HepG2 (cell line): ENCODE results near the gene SMARCA4. TPM values are rescaled to one million over a fixed set of nuclear protein-coding genes. Genes with fewer than 3 reads are reported as not detected.
A peak's percentile ranks its signal among the peaks of the same experiment; 100 is the strongest.

ENCODE experiments used
- AHDC1 ChIP-seq: sonication (generic); formaldehyde crosslinking; IDR thresholded peaks from 2 replicates; pipeline ENCODE4 v1.5.1; 2020; ENCODE audit warnings: mild to moderate bottlenecking, missing genetic modification reagents, borderline replicate concordance
- ATF7-NPFF ChIP-seq: sonication (generic); formaldehyde crosslinking; IDR thresholded peaks from 2 replicates; pipeline ENCODE4 v1.8.1; 2023; ENCODE audit warnings: mild to moderate bottlenecking, low read depth, missing genetic modification reagents, moderate library complexity
- BATF2 ChIP-seq: sonication (generic); formaldehyde crosslinking; IDR thresholded peaks from 2 replicates; pipeline ENCODE4 v1.8.0; 2022; ENCODE audit warnings: mild to moderate bottlenecking, missing genetic modification reagents, moderate library complexity
- HOXA7 ChIP-seq: sonication (generic); formaldehyde crosslinking; IDR thresholded peaks from 2 replicates; pipeline ENCODE4 v1.8.1; 2022; ENCODE audit warnings: mild to moderate bottlenecking, missing genetic modification reagents, moderate library complexity
- KDM5B ChIP-seq: sonication (generic); formaldehyde crosslinking; IDR thresholded peaks from 2 replicates; pipeline ENCODE4 v1.4.0; 2020; ENCODE audit warnings: missing genetic modification reagents, mild to moderate bottlenecking, borderline replicate concordance
- NONO ChIP-seq, 2 experiments: fragments of 450-650 bp in 1 of 2; sonication (generic) in 1 of 2; formaldehyde crosslinking in 1 of 2; IDR thresholded peaks in 1 of 2; conservative IDR thresholded peaks in 1 of 2; 2 replicates each; pipeline versions ENCODE4 v1.6.1 to v1.8.0; 2017 to 2022; ENCODE audit warnings: mild to moderate bottlenecking in 1 of 2, missing genetic modification reagents in 1 of 2, moderate library complexity in 1 of 2
- PTBP1 ChIP-seq: fragments of 200-400 bp; formaldehyde crosslinking; IDR thresholded peaks from 2 replicates; pipeline ENCODE4 v1.6.1; 2018; ENCODE audit warnings: low read length, low read depth; ENCODE audit not compliant: poor library complexity, severe bottlenecking
- REL ChIP-seq: sonication (generic); formaldehyde crosslinking; conservative IDR thresholded peaks from 2 replicates; pipeline ENCODE4 v1.8.0; 2022; ENCODE audit warnings: mild to moderate bottlenecking, missing genetic modification reagents, moderate library complexity
- SAP130 ChIP-seq: IDR thresholded peaks from 2 replicates; pipeline ENCODE4 v1.6.1; 2016; ENCODE audit warnings: low read depth
- TEF ChIP-seq: sonication (generic); formaldehyde crosslinking; IDR thresholded peaks from 2 replicates; pipeline ENCODE4 v1.5.0; 2020; ENCODE audit warnings: missing genetic modification reagents
- USF2 ChIP-seq, 2 experiments: sonication (generic) in 1 of 2; formaldehyde crosslinking in 1 of 2; IDR thresholded peaks; 2 replicates each; pipeline versions ENCODE4 v1.5.1 to v1.6.1; 2011 to 2020; ENCODE audit warnings: borderline replicate concordance in 1 of 2, low read depth in 1 of 2, low read length in 1 of 2, mild to moderate bottlenecking in 1 of 2, missing genetic modification reagents in 1 of 2, moderate library complexity in 1 of 2
- ZBTB44 ChIP-seq: sonication (generic); formaldehyde crosslinking; IDR thresholded peaks from 2 replicates; pipeline ENCODE4 v1.4.0; 2020; ENCODE audit warnings: missing genetic modification reagents
- ZNF710 ChIP-seq: sonication (generic); formaldehyde crosslinking; IDR thresholded peaks from 2 replicates; pipeline ENCODE4 v1.5.0; 2020; ENCODE audit warnings: mild to moderate bottlenecking, missing genetic modification reagents, borderline replicate concordance
- polyA plus RNA-seq, 8 experiments: library from polyadenylated mRNA; depleted of rRNA in 3 of 8; stranded (reverse) in 7 of 8; unstranded in 1 of 8; fragments of >200 nt; fragmentation: Illumina TruSeq in 4 of 8; extraction: Trizol in 4 of 8; gene quantifications; 2 replicates each; pipeline versions ENCODE4 v1.2.1 to v1.2.3, GENCODE V29; 2011 to 2016; ENCODE audit warnings: low read depth in 4 of 8, missing spikeins in 1 of 8, mixed read lengths in 1 of 8; ENCODE audit not compliant: insufficient read depth in 1 of 8
- total RNA-seq, 5 experiments: library from RNA; depleted of rRNA; stranded (reverse); fragments of >200 nt; fragmentation: Illumina TruSeq; extraction: Trizol; gene quantifications; 2 replicates each; pipeline ENCODE4 v1.2.3, GENCODE V29; 2016; ENCODE audit warnings: low read depth in 1 of 5

SMARCA4 gene
- total and polyA plus RNA-seq, 2 of the 13 experiments (the other 11 are each of a cell fraction or from before 2014, with no cell fraction given): 25.4 to 45.9 TPM

GRCh38 chr19:11089254-11090013, 128.6 kb downstream of the SMARCA4 start, which contains the start of gene LDLR (continued):
- no peak for TF ChIP-seq USF2 (IDR thresholded peaks at IDR 0.05; ENCODE audit: low read depth, low read length)
- TF ChIP-seq USF2 (CRISPR knock-in tag; IDR thresholded peaks at IDR 0.05; ENCODE audit: borderline replicate concordance): no peak
- TF ChIP-seq TEF: peak; percentile 47; the same call in 1 of the 2 replicates
- TF ChIP-seq ZNF710 (CRISPR knock-in tag): no peak
- no peak for TF ChIP-seq KDM5B (CRISPR knock-in tag)
- TF ChIP-seq HOXA7 (CRISPR knock-in tag): no peak
- TF ChIP-seq ATF7-NPFF (CRISPR knock-in tag): peak; percentile 34; the same call in 1 of the 2 replicates
- peak; percentile 79 for TF ChIP-seq SAP130 (CRISPR knock-in tag)
- no peak for TF ChIP-seq ZBTB44
- no peak for TF ChIP-seq NONO (IDR thresholded peaks at IDR 0.05)
- peak; percentile 73 for TF ChIP-seq NONO (CRISPR knock-in tag; conservative IDR thresholded peaks at IDR 0.05)
- no peak for TF ChIP-seq PTBP1
- no peak for TF ChIP-seq AHDC1 (CRISPR knock-in tag)
- TF ChIP-seq BATF2 (CRISPR knock-in tag): no peak
- 0 out of 2 replicates have a peak, but pooled peaks have one; percentile 54 for TF ChIP-seq REL (CRISPR knock-in tag)
